Peyer's patch (tissue), 4 donors: ENCODE results near the gene GOT2. TPM values are rescaled to one million over a fixed set of nuclear protein-coding genes. Genes with fewer than 3 reads are reported as not detected.

Experiments
- DNase-seq, 3 donors: peaks; one replicate each; pipeline ENCODE4 v3.0.0-alpha.2; 2017 to 2019
- H3K27ac ChIP-seq, 4 donors: fragments of 200-600 bp; sonication (generic); one replicate each; pipeline ENCODE4 v1.5.1; 2016 to 2019
- H3K27me3 ChIP-seq, 2 donors: fragments of 200-600 bp; sonication (generic); one replicate each; pipeline ENCODE4 v1.5.1; 2019
- H3K36me3 ChIP-seq, 3 donors: fragments of 200-600 bp; sonication (generic); one replicate each; pipeline ENCODE4 v1.5.1; 2016 to 2019
- H3K4me1 ChIP-seq, 4 donors: fragments of 200-600 bp; sonication (generic); one replicate each; pipeline ENCODE4 v1.5.1; 2016 to 2019
- H3K4me3 ChIP-seq, 4 donors: fragments of 200-600 bp; sonication (generic); 1 replicate in 3 of 4; 2 replicates in 1 of 4; pipeline ENCODE4 v1.5.1; 2016 to 2019; ENCODE audit warnings: mild to moderate bottlenecking in 1 of 4
- H3K9me3 ChIP-seq, 4 donors: fragments of 200-600 bp; sonication (generic); one replicate each; pipeline ENCODE4 v1.5.1; 2016 to 2019; ENCODE audit warnings: mild to moderate bottlenecking in 1 of 4
- CTCF ChIP-seq, 6 experiments: fragments of 450-650 bp in 4 of 6; fragments of 200-600 bp in 2 of 6; sonication (generic) in 1 of 6; IDR thresholded peaks; one replicate each; pipeline ENCODE4 v1.5.1; 2017 to 2019; ENCODE audit warnings: antibody characterized with exemption in 6 of 6, mild to moderate bottlenecking in 3 of 6, moderate library complexity in 1 of 6
- POLR2A ChIP-seq, 2 donors: fragments of 450-650 bp; IDR thresholded peaks; one replicate each; pipeline ENCODE4 v1.5.1; 2017; ENCODE audit warnings: antibody characterized with exemption in 2 of 2, mild to moderate bottlenecking in 2 of 2, moderate library complexity in 2 of 2
- total RNA-seq, 4 donors: library from RNA; depleted of rRNA; stranded (reverse); fragments of >200 nt; gene quantifications; one replicate each; pipeline ENCODE4 v1.1.0, GENCODE V29; 2016

GOT2 gene
- total RNA-seq, 4 donors from 2014 or later = 57.0 to 72.7 (median 67.1) TPM

- Histone ChIP-seq H3K36me3 (peaks cover 0 to 5% (median 0%) of the 10 kb centered on the region in 3 donors), H3K9me3 (no peaks in the 10 kb centered on the region), H3K27ac (no peak overlapping the region), H3K27me3 (no peaks in the 10 kb centered on the region), H3K4me1 (peaks cover 0 to 17% (median 0%) of the 10 kb centered on the region in 4 donors), H3K4me3 (no peak overlapping the region)
- DNase-seq = no peak
- no peak for TF ChIP-seq CTCF (IDR thresholded peaks at IDR 0.05)
- TF ChIP-seq POLR2A (IDR thresholded peaks at IDR 0.05) = no peak
Observed at GRCh38 chr16:58727796-58728568, 6.1 kb downstream of the GOT2 start.

DNA sequence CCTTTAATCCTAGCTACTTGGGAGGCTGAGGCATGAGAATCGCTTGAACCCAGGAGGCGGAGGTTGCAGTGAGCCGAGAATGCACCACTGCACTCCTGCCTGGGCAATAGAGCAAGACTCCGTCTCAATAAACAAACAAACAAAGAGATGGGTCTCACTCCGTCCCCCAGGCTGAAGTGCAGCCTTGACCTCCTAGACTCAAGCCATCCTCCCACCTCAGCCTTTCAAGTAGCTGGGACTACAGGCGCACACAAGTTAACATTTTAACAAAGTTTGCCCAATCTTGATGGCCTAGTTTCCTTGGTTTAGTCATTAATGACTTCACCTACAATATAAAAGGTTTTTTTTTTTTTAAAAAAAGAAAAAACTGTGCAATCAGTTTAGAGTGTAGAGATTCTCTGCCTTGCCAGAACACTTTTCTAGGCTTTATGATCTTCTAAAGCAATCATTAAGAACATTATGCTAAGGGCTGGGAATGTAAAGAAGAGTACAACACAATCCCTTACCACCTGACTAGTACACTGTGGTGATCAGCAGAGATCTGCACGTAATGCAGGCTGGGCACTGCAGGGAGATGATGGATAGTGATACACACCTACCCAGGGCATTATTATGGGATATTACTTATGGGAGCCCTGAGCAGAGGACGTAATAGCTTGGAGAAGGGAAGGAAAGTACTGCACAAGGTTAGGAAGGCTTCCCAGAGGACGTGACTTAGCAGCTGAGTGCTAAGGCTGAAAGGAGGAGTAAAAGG is 6.9 kb downstream of the GOT2 start:
- TF ChIP-seq POLR2A (IDR thresholded peaks at IDR 0.05) = no peak
- TF ChIP-seq CTCF (IDR thresholded peaks at IDR 0.05) = no peak
- Histone ChIP-seq H3K27me3 (no peaks in the 10 kb centered on the region), H3K36me3 (peaks cover 0 to 12% (median 0%) of the 10 kb centered on the region in 3 donors), H3K4me3 (no peak overlapping the region), H3K27ac (no peak overlapping the region), H3K9me3 (no peaks in the 10 kb centered on the region), H3K4me1 (peaks cover 0 to 9% (median 0%) of the 10 kb centered on the region in 4 donors)
- no peak for DNase-seq

DNA sequence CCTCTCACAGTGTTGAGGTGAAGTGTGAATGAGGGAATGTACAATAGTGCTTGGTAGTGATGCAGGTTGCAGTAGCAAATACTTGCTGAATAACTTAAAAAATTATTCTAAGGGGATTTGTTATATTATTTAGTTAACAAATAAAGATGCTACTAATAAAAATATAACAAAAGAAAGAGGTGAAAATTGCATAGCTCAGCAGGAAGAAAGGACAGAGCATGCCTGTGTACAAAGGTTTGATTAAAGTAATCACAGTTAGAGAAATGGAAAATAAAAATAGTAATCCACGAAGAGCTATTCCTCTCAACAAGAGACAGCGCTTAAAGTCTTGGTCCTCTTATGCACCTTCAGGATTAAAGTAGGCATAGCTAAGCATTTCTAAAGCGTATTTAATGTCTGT is 11.0 kb downstream of the GOT2 start:
- no peak for TF ChIP-seq POLR2A (IDR thresholded peaks at IDR 0.05)
- no peak for TF ChIP-seq CTCF (IDR thresholded peaks at IDR 0.05)
- Histone ChIP-seq H3K4me1 (no peaks in the 10 kb centered on the region), H3K9me3 (no peaks in the 10 kb centered on the region), H3K27ac (no peak overlapping the region), H3K4me3 (no peak overlapping the region), H3K27me3 (no peaks in the 10 kb centered on the region), H3K36me3 (peaks cover 0 to 53% (median 0%) of the 10 kb centered on the region in 3 donors)
- DNase-seq = no peak

DNA sequence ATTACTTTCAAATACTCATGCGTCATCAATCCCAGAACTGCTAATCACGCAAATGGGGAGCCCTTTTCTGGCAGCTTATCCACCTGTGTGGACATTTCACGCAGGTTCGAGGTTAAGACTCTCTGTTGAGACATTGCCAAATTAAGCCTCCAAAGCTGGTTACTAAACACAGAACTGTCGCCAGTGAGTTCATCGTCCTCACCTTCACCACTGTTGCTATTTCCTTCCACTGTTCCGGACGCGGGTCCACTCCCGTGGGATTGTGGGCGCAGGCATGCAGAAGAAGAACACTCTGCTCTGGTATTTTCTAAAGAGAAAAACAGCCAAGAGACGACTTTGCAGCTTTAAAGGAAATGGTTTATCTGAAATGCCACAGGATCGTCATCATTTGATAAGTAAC is 16.1 kb downstream of the GOT2 start:
- Histone ChIP-seq H3K27me3 (no peaks in the 10 kb centered on the region), H3K36me3 (peaks cover 0 to 92% (median 0%) of the 10 kb centered on the region in 3 donors), H3K27ac (no peak overlapping the region), H3K4me1 (no peaks in the 10 kb centered on the region), H3K4me3 (no peak overlapping the region), H3K9me3 (no peaks in the 10 kb centered on the region)
- no peak for DNase-seq
- no peak for TF ChIP-seq CTCF (IDR thresholded peaks at IDR 0.05)
- TF ChIP-seq POLR2A (IDR thresholded peaks at IDR 0.05) = no peak

GRCh38 chr16:58716468-58716867 is 17.6 kb downstream of the GOT2 start:
- DNase-seq = no peak
- Histone ChIP-seq H3K27ac (no peak overlapping the region), H3K9me3 (no peaks in the 10 kb centered on the region), H3K36me3 (peaks cover 0 to 91% (median 0%) of the 10 kb centered on the region in 3 donors), H3K4me3 (no peak overlapping the region), H3K27me3 (no peaks in the 10 kb centered on the region), H3K4me1 (no peaks in the 10 kb centered on the region)
- TF ChIP-seq POLR2A (IDR thresholded peaks at IDR 0.05) (no peak), CTCF (IDR thresholded peaks at IDR 0.05) (no peak)
